GM13976 (cell line): ENCODE measurements around the gene PRDM8.
"Not testable (repeated sequence)": the region's sequence is repeated elsewhere in the genome, so short reads cannot be mapped to it uniquely, and the experiment has no call there.

Experiments used
- DNase-seq: peaks from one replicate; pipeline ENCODE4 v3.0.0; 2012; ENCODE audit warnings: low spot score
- in situ Hi-C: fragments of 300-500 bp; cut with MboI; formaldehyde crosslinking; loops from one replicate; pipeline ENCODE4 v1.12.0; 2022; ENCODE audit warnings: low sequenced_read_pairs, mixed read lengths, inconsistent platforms; ENCODE audit not compliant: unreplicated experiment
- TF ChIP-seq, protein P1 (sequence below): IDR thresholded peaks from 2 replicates; pipeline ENCODE4 v1.5.1; 2012; ENCODE audit warnings: borderline replicate concordance, mild to moderate bottlenecking; ENCODE audit not compliant: insufficient read depth; ENCODE audit errors: extremely low read depth, missing control alignments, control extremely low read depth

The PRDM8 gene

DNA sequence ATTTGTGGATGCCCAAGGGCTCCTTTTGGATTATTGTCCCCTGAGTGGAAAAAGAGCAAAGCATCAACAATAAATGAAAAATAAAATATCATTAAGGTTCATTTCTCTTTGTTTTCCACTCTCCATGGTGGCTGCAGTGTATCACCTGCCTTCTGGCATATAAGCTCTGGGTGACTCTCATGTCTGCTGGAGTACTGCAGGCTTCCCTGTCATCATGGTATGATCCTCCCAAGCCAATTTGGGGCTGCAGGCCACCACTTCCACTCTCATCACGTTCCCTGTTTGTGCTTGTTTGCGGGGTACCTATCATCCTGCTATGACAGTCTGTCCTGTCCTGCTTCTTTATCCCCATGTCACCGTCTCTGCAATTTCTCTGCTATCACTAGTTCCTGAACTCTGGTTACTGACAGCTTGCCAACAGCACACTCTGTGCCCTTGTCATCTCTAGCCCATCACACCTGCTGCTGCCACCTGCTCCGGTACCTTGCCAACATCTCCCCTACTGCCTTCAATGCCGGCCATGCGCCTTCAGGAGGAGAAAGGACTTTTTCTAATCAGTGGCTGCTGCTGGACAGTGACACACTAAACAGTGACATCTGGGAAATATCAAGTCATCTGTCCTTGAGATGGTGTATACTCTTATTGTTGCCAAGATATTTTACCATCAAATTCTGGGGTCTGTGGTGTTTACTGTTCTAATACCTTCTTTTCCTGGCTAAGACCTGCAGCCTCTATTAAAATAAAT lies 46.1 kb downstream of the PRDM8 start:
- in situ Hi-C loops = no loop called here
- TF ChIP-seq, protein P1, sequence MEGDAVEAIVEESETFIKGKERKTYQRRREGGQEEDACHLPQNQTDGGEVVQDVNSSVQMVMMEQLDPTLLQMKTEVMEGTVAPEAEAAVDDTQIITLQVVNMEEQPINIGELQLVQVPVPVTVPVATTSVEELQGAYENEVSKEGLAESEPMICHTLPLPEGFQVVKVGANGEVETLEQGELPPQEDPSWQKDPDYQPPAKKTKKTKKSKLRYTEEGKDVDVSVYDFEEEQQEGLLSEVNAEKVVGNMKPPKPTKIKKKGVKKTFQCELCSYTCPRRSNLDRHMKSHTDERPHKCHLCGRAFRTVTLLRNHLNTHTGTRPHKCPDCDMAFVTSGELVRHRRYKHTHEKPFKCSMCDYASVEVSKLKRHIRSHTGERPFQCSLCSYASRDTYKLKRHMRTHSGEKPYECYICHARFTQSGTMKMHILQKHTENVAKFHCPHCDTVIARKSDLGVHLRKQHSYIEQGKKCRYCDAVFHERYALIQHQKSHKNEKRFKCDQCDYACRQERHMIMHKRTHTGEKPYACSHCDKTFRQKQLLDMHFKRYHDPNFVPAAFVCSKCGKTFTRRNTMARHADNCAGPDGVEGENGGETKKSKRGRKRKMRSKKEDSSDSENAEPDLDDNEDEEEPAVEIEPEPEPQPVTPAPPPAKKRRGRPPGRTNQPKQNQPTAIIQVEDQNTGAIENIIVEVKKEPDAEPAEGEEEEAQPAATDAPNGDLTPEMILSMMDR = no peak
- DNase-seq = no peak

- DNase-seq, in situ Hi-C loops: not testable (repeated sequence)
These were observed 50.2 kb downstream of the PRDM8 start for GRCh38 chr4:80247484-80247883.

DNA sequence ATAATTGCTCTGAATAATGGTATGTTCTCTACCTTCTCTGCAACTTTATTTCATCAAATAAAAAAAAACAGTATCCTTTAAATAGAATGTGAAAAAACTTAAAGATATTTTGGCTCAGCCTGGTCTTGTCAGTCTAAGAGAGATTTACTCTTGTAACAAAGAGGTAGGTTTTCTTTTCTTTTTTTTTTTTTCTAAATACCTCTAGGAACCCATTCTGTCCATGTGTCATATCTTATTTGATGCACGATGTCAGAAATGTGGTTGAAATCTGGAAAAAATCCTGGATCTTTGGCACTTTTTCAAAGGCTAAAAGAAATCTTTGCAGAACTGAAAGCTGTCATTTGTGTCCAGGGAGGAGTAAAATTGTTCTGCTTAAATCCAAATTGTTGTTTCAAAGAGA lies 51.8 kb downstream of the PRDM8 start:
- DNase-seq = no peak
- in situ Hi-C loops = no loop called here

GRCh38 chr4:80252427-80252826 lies 55.1 kb downstream of the PRDM8 start:
- in situ Hi-C loops = no loop called here
- TF ChIP-seq, protein P1 = no peak
- no peak for DNase-seq

More for the DNA sequence above, 51.8 kb downstream of the PRDM8 start:
- TF ChIP-seq, protein P1 = no peak

DNA sequence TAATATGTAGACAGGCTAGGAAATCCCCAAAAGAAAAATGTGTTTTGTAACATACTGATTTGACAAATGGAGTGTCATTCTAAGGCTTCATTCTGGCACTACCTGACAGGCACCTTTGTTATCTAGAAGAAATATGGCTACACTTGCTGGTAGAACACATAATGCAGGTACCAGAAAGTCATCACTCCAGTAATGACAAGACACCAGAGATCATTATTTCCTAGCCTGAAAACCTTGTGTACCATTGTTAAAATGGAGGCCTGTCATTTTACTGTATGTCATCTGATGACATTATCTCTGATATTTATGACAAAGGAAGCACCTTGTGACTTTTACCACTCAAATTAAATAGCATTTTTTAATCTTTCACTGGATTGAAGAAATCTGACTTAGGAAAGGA lies 55.6 kb downstream of the PRDM8 start:
- TF ChIP-seq, protein P1 = no peak
- in situ Hi-C loops = no loop called here
- no peak for DNase-seq

- DNase-seq = no peak
- TF ChIP-seq, protein P1 = no peak
- in situ Hi-C loops = no loop called here
These were observed 56.2 kb downstream of the PRDM8 start for GRCh38 chr4:80253510-80253909.
